Astrocyte of the spinal cord (primary cell): ENCODE measurements around the gene STOML1.
"Not testable (repeated sequence)": the region's sequence is repeated elsewhere in the genome, so short reads cannot be mapped to it uniquely, and the experiment has no call there.

Source experiments
- DNase-seq: peaks from one replicate; pipeline ENCODE4 v3.0.0; 2011; ENCODE audit warnings: low read depth, low spot score
- H3K4me3 ChIP-seq: 2 replicates; pipeline ENCODE4 v1.5.1; 2011; ENCODE audit warnings: low read depth, mild to moderate bottlenecking, low read length, moderate library complexity
- in situ Hi-C: cut with HindIII; loops from 2 replicates; pipeline ENCODE4 v1.10.0; 2017; ENCODE audit warnings: low sequenced_read_pairs
- TF ChIP-seq, protein P1 (sequence below): IDR thresholded peaks from 2 replicates; pipeline ENCODE4 v1.5.1; 2012; ENCODE audit warnings: low read depth, mild to moderate bottlenecking, low read length, inconsistent platforms

STOML1 gene

DNA sequence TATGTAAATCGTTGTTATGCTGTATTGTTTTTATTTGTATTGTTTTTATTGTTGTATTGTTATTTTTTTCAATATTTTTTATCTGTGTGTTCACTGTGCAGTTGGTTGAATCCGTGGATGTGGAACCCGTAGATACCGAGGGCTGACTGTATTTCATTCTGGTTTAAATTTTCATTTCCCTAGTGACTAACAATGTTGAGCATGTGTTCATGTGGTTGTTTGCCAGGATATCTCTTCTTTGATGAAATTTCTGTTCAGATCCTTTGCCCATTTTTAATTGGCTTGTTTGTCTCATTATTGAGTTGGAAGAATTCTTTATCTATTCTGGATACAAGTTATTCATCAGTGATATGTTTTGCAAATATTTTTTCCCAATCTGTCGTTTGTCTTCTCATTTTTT, 29.7 kb downstream of the STOML1 start:
- no peak overlapping the region for H3K4me3 ChIP-seq
- no peak for DNase-seq
- in situ Hi-C loops: no loop called here
- TF ChIP-seq, protein P1, sequence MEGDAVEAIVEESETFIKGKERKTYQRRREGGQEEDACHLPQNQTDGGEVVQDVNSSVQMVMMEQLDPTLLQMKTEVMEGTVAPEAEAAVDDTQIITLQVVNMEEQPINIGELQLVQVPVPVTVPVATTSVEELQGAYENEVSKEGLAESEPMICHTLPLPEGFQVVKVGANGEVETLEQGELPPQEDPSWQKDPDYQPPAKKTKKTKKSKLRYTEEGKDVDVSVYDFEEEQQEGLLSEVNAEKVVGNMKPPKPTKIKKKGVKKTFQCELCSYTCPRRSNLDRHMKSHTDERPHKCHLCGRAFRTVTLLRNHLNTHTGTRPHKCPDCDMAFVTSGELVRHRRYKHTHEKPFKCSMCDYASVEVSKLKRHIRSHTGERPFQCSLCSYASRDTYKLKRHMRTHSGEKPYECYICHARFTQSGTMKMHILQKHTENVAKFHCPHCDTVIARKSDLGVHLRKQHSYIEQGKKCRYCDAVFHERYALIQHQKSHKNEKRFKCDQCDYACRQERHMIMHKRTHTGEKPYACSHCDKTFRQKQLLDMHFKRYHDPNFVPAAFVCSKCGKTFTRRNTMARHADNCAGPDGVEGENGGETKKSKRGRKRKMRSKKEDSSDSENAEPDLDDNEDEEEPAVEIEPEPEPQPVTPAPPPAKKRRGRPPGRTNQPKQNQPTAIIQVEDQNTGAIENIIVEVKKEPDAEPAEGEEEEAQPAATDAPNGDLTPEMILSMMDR: no peak

- DNase-seq, H3K4me3 ChIP-seq, in situ Hi-C loops: not testable (repeated sequence)
Measured at GRCh38 chr15:73960472-73961070, 31.5 kb downstream of the STOML1 start.

DNA sequence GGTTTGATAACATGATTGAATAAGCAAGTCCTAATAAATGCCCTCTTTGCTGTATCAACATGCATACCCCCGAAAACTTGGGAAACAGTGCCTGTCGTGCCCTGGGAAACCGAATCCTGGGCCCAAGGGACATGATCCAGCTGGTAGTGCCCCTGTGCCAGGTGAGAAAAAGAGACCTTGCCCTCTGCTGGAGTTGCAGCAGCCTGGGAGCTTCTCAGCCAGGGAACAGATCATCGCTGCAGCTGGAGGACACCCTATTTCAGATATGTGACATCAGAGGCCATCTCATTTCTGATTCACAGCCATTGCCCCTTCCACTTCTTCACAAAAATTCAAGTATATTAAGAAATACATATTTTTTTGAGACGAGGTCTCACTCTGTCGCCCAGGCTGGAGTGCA, 32.3 kb downstream of the STOML1 start:
- H3K4me3 ChIP-seq: no peak overlapping the region
- in situ Hi-C loops: no loop called here
- TF ChIP-seq, protein P1: no peak
- DNase-seq: no peak

DNA sequence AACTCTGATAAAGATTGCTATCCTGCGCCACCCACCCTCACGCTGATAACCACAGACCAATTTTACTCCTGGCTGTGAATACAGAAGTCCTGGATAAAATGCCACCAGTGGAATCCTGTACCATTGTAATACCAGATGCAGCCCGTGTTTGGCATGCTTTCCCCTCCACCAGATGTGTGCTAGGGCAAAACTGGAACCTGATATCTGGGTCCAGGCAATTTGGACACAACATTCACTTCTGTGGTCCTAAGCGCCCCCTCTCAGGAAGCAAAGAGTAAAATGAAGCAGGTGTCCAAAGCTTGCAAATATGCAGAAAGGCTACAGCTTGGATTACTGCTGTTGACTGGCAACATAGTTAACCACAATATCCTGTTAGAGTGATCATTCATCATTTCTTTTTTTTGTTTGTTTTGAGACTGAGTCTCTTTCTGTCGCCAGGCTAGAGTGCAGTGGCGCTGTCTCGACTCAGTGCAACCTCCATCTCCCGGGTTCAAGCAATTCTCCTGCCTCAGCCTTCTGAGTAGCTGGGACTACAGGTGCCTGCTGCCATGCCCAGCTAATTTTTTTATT, 33.0 kb downstream of the STOML1 start:
- TF ChIP-seq, protein P1: no peak
- no peak for DNase-seq
- in situ Hi-C loops: no loop called here
- no peak overlapping the region for H3K4me3 ChIP-seq

DNA sequence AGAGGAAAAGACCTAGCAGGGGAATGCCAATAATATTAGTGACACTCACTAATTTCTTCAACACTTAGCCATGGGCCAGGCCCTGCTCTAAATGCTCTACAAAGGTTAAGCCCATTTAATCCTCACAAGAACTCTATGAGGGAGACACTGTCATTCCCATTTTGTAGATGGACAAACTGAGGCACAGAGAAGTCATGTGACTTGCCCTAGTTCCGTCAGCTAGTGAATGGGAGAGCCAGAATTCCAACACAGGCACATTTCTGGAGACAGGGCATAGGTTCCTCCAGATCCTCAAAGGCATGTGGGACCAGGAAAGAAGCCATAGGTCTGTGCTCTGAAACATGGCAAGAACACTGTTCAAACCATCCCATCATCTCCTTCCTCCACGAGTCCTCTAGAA, 34.3 kb downstream of the STOML1 start:
- no peak for DNase-seq
- no peak overlapping the region for H3K4me3 ChIP-seq
- in situ Hi-C loops: no loop called here
- TF ChIP-seq, protein P1: no peak

DNA sequence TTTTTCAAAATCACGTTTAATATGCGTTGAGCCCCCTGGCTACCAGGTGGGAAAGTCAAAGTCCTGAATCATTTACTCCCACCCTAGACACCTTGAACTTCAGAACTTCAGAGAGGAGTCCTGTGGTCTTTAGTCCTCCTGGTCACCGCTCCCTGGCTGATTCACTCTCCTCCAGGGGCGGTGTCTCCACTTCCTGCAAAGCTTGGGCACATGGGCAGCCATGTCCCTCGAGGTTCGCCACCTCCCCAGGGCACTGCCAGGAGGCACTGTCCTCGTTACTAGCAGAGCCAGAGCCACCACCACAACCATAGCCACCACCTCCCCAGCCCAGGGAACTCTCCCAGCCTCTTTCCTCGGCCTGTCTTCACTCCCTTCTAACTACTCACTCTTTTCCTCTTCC, 34.8 kb downstream of the STOML1 start:
- TF ChIP-seq, protein P1: no peak
- no peak overlapping the region for H3K4me3 ChIP-seq
- in situ Hi-C loops: no loop called here
- no peak for DNase-seq

- TF ChIP-seq, protein P1: no peak
- in situ Hi-C loops: no loop called here
- no peak overlapping the region for H3K4me3 ChIP-seq
- peak; percentile 95 for DNase-seq
Measured at GRCh38 chr15:73956743-73957135, 35.4 kb downstream of the STOML1 start.
